ENCODE measurements around the gene SETD7.

SETD7 gene

GRCh38 chr4:139493176-139493575, 62.8 kb downstream of the SETD7 start:
- ATAC-seq: no peak

GRCh38 chr4:139492429-139492828, 63.6 kb downstream of the SETD7 start:
- ATAC-seq: no peak
- TF ChIP-seq ISL1 (CRISPR knock-in tag; IDR thresholded peaks at IDR 0.05): no peak

More at GRCh38 chr4:139493176-139493575, 62.8 kb downstream of the SETD7 start:
- TF ChIP-seq ISL1 (CRISPR knock-in tag; IDR thresholded peaks at IDR 0.05): no peak
- no peak for TF ChIP-seq TSHZ2 (CRISPR knock-in tag; IDR thresholded peaks at IDR 0.05)
- TF ChIP-seq ZFP3 (CRISPR knock-in tag; IDR thresholded peaks at IDR 0.05): no peak
- TF ChIP-seq CSDC2 (CRISPR knock-in tag; IDR thresholded peaks at IDR 0.05): no peak
- TF ChIP-seq TOX (CRISPR knock-in tag; IDR thresholded peaks at IDR 0.05; ENCODE audit: borderline replicate concordance): no peak
- no peak for TF ChIP-seq ARNTL (CRISPR knock-in tag; IDR thresholded peaks at IDR 0.05; ENCODE audit: borderline replicate concordance, low read depth)
- TF ChIP-seq ZNF565 (CRISPR knock-in tag; conservative IDR thresholded peaks at IDR 0.05; ENCODE audit: low read depth): no peak
- no peak for TF ChIP-seq TCF4 (CRISPR knock-in tag; IDR thresholded peaks at IDR 0.05; ENCODE audit: borderline replicate concordance)
- TF ChIP-seq, protein P1, sequence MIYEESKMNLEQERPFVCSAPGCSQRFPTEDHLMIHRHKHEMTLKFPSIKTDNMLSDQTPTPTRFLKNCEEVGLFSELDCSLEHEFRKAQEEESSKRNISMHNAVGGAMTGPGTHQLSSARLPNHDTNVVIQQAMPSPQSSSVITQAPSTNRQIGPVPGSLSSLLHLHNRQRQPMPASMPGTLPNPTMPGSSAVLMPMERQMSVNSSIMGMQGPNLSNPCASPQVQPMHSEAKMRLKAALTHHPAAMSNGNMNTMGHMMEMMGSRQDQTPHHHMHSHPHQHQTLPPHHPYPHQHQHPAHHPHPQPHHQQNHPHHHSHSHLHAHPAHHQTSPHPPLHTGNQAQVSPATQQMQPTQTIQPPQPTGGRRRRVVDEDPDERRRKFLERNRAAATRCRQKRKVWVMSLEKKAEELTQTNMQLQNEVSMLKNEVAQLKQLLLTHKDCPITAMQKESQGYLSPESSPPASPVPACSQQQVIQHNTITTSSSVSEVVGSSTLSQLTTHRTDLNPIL (CRISPR knock-in tag; IDR thresholded peaks at IDR 0.05; ENCODE audit: low read depth): no peak
- TF ChIP-seq, protein P2, sequence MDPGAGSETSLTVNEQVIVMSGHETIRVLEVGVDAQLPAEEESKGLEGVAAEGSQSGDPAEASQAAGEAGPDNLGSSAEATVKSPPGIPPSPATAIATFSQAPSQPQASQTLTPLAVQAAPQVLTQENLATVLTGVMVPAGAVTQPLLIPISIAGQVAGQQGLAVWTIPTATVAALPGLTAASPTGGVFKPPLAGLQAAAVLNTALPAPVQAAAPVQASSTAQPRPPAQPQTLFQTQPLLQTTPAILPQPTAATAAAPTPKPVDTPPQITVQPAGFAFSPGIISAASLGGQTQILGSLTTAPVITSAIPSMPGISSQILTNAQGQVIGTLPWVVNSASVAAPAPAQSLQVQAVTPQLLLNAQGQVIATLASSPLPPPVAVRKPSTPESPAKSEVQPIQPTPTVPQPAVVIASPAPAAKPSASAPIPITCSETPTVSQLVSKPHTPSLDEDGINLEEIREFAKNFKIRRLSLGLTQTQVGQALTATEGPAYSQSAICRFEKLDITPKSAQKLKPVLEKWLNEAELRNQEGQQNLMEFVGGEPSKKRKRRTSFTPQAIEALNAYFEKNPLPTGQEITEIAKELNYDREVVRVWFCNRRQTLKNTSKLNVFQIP (CRISPR knock-in tag; IDR thresholded peaks at IDR 0.05; ENCODE audit: borderline replicate concordance, low read depth): no peak

- no peak for ATAC-seq
- TF ChIP-seq ISL1 (CRISPR knock-in tag; IDR thresholded peaks at IDR 0.05) (no peak), TOX (CRISPR knock-in tag; IDR thresholded peaks at IDR 0.05; ENCODE audit: borderline replicate concordance) (no peak), PATZ1 (CRISPR knock-in tag; IDR thresholded peaks at IDR 0.05; ENCODE audit: borderline replicate concordance) (no peak), TSHZ2 (CRISPR knock-in tag; IDR thresholded peaks at IDR 0.05) (no peak), RARB (CRISPR knock-in tag; IDR thresholded peaks at IDR 0.05) (no peak), SNAI2 (CRISPR knock-in tag; IDR thresholded peaks at IDR 0.05) (no peak), GLIS3 (CRISPR knock-in tag; IDR thresholded peaks at IDR 0.05) (no peak), ZFP30 (CRISPR knock-in tag; IDR thresholded peaks at IDR 0.05) (no peak), ZNF8 (CRISPR knock-in tag; IDR thresholded peaks at IDR 0.05) (no peak), TCF4 (CRISPR knock-in tag; IDR thresholded peaks at IDR 0.05; ENCODE audit: borderline replicate concordance) (no peak), ESRRG (CRISPR knock-in tag; IDR thresholded peaks at IDR 0.05) (no peak), ZC3H10 (CRISPR knock-in tag; IDR thresholded peaks at IDR 0.05) (no peak)
- TF ChIP-seq, protein P2 (CRISPR knock-in tag; IDR thresholded peaks at IDR 0.05; ENCODE audit: borderline replicate concordance, low read depth): no peak
- TF ChIP-seq, protein P1 (CRISPR knock-in tag; IDR thresholded peaks at IDR 0.05; ENCODE audit: low read depth): no peak
Observed at GRCh38 chr4:139489638-139490037, 66.4 kb downstream of the SETD7 start.
